Fibroblast of mammary gland (primary cell): Measurements from ENCODE around the gene JUP.
"Not testable (repeated sequence)": the region's sequence is repeated elsewhere in the genome, so short reads cannot be mapped to it uniquely, and the experiment has no call there.

ENCODE experiments used
- DNase-seq: peaks from one replicate; pipeline ENCODE4 v3.0.0-alpha.2; 2010; ENCODE audit warnings: low read depth
- H3K4me3 ChIP-seq: 2 replicates; pipeline ENCODE4 v1.5.1; 2011; ENCODE audit warnings: low read depth, mild to moderate bottlenecking, low read length, moderate library complexity; ENCODE audit not compliant: control insufficient read depth
- TF ChIP-seq, protein P1 (sequence below): conservative IDR thresholded peaks from 2 replicates; pipeline ENCODE4 v1.5.1; 2011; ENCODE audit warnings: low read depth, low read length, inconsistent platforms; ENCODE audit not compliant: control insufficient read depth, insufficient read depth

Gene JUP

DNA sequence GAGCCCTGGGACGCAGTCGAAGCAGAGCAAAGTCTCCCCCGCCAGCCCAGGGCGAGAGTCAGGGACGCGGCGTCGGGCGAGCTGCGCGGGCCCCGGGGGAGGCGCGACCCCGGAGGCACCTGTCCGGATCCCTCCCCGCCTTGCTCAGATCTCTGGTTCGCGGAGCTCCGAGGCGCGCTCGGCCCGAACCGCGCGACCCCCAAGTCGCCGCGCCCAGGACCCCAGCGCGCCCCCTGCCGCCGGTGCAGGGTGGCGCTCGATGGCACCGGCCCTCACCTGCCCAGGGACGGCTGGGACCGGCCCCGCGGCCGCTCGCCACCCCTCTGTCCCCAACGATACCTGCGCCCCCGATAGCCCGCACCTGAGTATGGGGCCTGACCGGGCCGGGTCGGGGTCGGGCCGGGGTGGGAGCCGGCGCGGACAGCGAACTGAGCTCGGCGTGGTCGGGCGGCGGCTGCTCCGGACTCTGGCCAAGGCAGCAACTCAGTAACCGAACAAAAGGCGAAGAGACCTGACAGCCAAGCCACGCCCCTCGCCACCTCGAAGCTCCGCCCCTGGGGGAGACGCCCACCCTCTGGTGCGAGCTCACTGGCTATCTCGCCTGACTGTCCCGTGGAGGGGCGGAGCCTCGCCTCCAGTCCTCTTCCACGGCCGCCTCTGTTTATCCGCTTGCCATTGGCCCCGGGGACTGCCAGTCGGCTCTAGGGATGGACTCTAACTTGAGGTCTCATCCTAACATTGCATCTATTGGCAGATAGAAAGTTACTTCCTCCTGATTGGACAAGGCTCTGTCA is at the start of gene JUP:
Gene JUP, minus strand, starts transcription at position 485 of the 794 bp plus-strand sequence. CDS start 14,857 bp downstream, outside the sequence.
- TF ChIP-seq, protein P1, sequence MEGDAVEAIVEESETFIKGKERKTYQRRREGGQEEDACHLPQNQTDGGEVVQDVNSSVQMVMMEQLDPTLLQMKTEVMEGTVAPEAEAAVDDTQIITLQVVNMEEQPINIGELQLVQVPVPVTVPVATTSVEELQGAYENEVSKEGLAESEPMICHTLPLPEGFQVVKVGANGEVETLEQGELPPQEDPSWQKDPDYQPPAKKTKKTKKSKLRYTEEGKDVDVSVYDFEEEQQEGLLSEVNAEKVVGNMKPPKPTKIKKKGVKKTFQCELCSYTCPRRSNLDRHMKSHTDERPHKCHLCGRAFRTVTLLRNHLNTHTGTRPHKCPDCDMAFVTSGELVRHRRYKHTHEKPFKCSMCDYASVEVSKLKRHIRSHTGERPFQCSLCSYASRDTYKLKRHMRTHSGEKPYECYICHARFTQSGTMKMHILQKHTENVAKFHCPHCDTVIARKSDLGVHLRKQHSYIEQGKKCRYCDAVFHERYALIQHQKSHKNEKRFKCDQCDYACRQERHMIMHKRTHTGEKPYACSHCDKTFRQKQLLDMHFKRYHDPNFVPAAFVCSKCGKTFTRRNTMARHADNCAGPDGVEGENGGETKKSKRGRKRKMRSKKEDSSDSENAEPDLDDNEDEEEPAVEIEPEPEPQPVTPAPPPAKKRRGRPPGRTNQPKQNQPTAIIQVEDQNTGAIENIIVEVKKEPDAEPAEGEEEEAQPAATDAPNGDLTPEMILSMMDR = no peak
- H3K4me3 ChIP-seq = peak within 1 kb of the TSS; percentile 24
- DNase-seq = peak; percentile 96

- DNase-seq = peak; percentile 17
- TF ChIP-seq, protein P1 = no peak
- peak within 1 kb of the TSS; percentile 71 for H3K4me3 ChIP-seq
Measured at GRCh38 chr17:41835800-41836549, 49.5 kb upstream of the JUP start, which contains the start of gene NT5C3B. NT5C3B (minus strand) TSS chr17:41836232; CDS start chr17:41836193, 39 bp downstream.

GRCh38 chr17:41835214-41835799 is 48.8 kb upstream of the JUP start:
- TF ChIP-seq, protein P1 = no peak
- DNase-seq = no peak
- peak overlapping the region; percentile 71 for H3K4me3 ChIP-seq

DNA sequence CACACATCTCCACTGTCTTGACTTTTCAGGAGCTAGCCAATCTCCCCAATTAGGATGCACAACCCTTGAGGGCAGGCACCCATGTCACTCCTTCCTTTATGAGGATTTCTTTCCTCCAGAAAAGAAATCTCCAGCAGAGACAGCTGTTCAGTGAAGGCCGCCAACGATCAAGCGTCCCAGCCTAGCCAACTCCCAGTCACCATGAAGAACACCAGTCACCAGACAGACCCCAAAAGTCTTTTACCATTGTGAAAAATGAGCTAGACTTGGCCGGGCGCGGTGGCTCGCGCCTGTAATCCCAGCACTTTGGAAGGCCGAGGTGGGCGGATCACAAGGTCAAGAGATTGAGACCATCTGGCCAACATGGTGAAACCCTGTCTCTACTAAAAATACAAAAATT is 43.5 kb upstream of the JUP start:
- not testable (repeated sequence) for H3K4me3 ChIP-seq, DNase-seq

- TF ChIP-seq, protein P1 = no peak
- no peak overlapping the region for H3K4me3 ChIP-seq
- DNase-seq = no peak
Measured at GRCh38 chr17:41825175-41825845, 38.8 kb upstream of the JUP start.

DNA sequence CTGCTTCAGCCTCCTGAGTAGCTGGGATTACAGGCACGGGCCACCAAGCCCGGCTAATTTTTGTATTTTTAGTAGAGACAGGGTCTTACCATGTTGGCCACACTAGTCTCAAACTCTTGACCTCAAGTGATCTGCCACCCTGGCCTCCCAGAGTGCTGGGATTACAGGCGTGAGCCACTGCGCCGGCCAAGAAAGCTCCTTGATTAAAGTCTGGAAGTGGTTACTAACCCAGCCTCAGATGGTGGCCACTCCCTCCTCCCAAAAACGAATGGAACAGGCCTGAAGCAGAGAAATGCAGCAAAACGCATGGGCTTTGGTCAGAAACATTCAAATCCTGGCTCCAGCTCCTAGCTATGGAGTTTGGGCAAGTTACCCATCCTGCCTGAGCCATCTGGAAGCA is 37.6 kb upstream of the JUP start:
- TF ChIP-seq, protein P1 = no peak
- H3K4me3 ChIP-seq = no peak overlapping the region
- DNase-seq = peak; percentile 44
